GM15510 (cell line): ENCODE results near the gene C1R.

ENCODE experiments used
- POLR2A ChIP-seq: IDR thresholded peaks from 3 replicates; pipeline ENCODE4 v1.6.1; 2011; ENCODE audit warnings: borderline replicate concordance; ENCODE audit not compliant: insufficient read length; ENCODE audit errors: extremely low read depth

Gene C1R

GRCh38 chr12:7038591-7038990, 53.7 kb downstream of the C1R start:
- TF ChIP-seq POLR2A, result no peak

DNA sequence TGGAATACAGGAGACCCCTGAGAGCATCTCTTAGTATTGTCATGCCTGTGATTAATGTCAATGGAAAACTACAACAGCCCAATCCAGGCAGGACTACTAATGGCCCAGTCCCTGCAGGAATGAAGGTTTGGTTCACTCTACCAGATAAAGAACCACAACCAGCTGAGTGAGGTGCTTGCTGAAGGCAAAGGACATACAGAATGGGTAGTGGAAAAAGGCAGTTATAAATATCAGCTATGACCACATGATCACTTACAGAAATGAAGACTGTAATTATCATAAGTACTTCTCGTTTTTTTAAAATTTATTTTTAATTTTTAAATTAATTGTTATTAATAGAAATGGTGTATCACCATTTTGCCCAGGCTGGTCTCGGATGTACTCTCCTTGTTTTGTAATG, 56.8 kb downstream of the C1R start:
- TF ChIP-seq POLR2A, result no peak

DNA sequence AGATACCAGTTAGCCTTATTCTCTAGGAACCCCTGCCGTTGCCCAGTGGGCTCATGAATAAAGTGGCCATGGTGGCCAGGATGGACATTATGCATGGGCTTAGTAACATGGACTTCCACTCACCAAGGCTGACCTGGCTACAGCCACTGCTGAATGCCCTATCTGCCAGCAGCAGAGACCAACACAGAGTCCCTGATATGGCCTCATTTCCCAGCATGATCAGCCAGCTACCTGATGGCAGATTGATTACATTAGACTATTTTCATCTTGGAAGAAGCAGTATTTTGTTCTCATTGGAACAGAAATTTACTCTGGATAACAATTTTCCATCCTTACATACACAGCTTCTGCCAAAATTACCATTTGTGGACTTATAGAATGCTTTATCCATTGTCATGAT, 57.8 kb downstream of the C1R start:
- no peak for TF ChIP-seq POLR2A

- TF ChIP-seq POLR2A, result no peak
These were observed 59.3 kb downstream of the C1R start for GRCh38 chr12:7032990-7033389.

DNA sequence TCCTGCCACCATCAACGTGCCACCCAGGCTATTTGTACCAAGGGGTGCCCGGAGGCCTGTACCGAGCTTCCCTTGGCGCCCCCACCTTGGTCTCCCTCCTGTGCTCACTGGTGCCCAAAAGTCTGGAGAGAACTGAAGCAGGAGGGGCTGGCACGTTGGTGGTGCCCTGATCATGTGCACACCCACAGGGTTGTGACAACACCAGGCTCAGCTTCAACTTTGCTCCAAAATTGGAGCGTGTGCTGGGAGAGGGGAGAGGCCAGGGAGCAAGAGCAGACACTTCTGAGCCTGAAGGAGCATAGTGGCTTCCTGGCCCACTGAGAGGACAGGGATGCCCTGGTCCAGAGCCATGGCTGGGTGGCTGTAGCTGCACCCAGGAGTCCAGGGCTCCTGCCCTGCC, 60.9 kb downstream of the C1R start:
- no peak for TF ChIP-seq POLR2A
